Measurements from ENCODE around the gene ZNF516. TPM values are rescaled to one million over a fixed set of nuclear protein-coding genes. Genes with fewer than 3 reads are reported as not detected.

The ZNF516 gene
- total and polyA plus RNA-seq, 10 of the 15 experiments (the other 5 are each of a cell fraction or from before 2014, with no cell fraction given), result 2.0 to 32.0 (median 8.3) TPM

DNA sequence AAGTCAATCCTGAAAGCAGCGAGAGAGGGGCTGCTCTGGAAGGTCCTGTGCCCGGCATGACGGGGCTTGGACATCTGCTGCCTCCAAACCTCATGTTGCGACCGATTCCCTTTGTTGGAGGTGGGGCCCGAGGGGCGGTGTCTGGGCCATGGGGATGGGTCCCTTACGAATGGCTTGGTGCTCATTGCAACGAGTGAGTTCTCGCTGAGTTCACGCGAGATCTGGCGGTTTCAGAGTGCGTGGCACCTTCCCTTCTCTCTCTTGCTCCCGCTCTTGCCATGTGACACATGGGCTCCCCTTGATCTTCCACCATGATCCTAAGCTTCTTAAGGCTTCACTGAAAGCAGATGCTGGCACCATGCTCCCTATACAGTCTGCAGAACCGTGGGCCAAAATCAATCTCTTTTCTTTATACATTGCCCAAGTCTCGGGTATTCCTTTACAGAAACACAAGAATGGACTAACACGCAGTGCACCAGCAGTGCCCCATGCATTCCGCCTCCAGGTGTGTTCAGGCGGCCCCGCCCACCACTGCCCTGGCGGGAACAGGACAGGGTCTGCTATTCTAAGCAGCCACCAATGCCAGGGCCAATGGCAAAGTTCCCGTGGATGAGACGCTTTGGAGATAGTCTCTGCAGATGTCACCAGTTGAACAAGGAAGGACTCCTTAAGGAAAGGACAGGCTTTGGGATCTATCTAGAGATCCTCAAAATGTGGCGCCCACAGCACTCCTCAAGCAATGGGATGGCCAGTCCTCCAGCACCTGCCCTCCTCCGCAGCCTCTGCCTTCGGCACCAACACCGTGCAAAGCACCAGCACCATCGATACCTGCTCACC lies 63.4 kb downstream of the ZNF516 start:
- FAIRE-seq (no peak), ATAC-seq (no peak), DNase-seq (ENCODE audit: low read depth, low spot score) (no peak)
- in situ Hi-C loops (cut with MboI) (no loop called here), intact Hi-C loops (cut with micrococcal nuclease; ENCODE audit: unreplicated experiment) (no loop called here)
- no peak overlapping the region for H3K4me2 ChIP-seq (ENCODE audit: control insufficient read depth, insufficient read depth)
- H3K27me3 ChIP-seq (replicated peaks in 1 of 2; ENCODE audit: control insufficient read depth in 2 of 2, insufficient read depth in 2 of 2, low read length in 1 of 2), result no peaks in the 10 kb centered on the region
- peaks cover 18% of the 10 kb centered on the region for H3K79me2 ChIP-seq (ENCODE audit: control insufficient read depth, insufficient read depth, low read length)
- no peak overlapping the region for H3K9ac ChIP-seq (ENCODE audit: control insufficient read depth, insufficient read depth, low read length)
- no peak overlapping the region for H2AFZ ChIP-seq (ENCODE audit: control insufficient read depth, low read depth, low read length)
- no TSS peak for BruUV-seq (replicated peaks)
- RAD21 ChIA-PET (ENCODE audit: unreplicated experiment), result interaction anchor here (0.6 kb wide), 1 partner anchor 26 kb away, joined by 3 read pairs; no protein-coding TSS in a partner anchor
- TF ChIP-seq FOS (IDR thresholded peaks at IDR 0.05; ENCODE audit: borderline replicate concordance, extremely low read depth, insufficient read length), result no peak
- TF ChIP-seq, protein P1, sequence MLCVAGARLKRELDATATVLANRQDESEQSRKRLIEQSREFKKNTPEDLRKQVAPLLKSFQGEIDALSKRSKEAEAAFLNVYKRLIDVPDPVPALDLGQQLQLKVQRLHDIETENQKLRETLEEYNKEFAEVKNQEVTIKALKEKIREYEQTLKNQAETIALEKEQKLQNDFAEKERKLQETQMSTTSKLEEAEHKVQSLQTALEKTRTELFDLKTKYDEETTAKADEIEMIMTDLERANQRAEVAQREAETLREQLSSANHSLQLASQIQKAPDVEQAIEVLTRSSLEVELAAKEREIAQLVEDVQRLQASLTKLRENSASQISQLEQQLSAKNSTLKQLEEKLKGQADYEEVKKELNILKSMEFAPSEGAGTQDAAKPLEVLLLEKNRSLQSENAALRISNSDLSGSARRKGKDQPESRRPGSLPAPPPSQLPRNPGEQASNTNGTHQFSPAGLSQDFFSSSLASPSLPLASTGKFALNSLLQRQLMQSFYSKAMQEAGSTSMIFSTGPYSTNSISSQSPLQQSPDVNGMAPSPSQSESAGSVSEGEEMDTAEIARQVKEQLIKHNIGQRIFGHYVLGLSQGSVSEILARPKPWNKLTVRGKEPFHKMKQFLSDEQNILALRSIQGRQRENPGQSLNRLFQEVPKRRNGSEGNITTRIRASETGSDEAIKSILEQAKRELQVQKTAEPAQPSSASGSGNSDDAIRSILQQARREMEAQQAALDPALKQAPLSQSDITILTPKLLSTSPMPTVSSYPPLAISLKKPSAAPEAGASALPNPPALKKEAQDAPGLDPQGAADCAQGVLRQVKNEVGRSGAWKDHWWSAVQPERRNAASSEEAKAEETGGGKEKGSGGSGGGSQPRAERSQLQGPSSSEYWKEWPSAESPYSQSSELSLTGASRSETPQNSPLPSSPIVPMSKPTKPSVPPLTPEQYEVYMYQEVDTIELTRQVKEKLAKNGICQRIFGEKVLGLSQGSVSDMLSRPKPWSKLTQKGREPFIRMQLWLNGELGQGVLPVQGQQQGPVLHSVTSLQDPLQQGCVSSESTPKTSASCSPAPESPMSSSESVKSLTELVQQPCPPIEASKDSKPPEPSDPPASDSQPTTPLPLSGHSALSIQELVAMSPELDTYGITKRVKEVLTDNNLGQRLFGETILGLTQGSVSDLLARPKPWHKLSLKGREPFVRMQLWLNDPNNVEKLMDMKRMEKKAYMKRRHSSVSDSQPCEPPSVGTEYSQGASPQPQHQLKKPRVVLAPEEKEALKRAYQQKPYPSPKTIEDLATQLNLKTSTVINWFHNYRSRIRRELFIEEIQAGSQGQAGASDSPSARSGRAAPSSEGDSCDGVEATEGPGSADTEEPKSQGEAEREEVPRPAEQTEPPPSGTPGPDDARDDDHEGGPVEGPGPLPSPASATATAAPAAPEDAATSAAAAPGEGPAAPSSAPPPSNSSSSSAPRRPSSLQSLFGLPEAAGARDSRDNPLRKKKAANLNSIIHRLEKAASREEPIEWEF (IDR thresholded peaks at IDR 0.05; ENCODE audit: insufficient replicate concordance, low read depth, low read length), result no peak
- TF ChIP-seq MXI1 (IDR thresholded peaks at IDR 0.05; ENCODE audit: low read depth, low read length), result no peak
- H3K4me3 ChIP-seq, result no peak overlapping the region
- peaks cover 8 to 15% of the 10 kb centered on the region in 2 experiments for H3K36me3 ChIP-seq (ENCODE audit: control insufficient read depth in 2 of 2, insufficient read depth in 2 of 2, low read length in 1 of 2)
- WGBS (ENCODE audit: insufficient coverage, insufficient replicate concordance, low lambda C conversion rate, missing lambda C conversion rate), result 88% methylated on average over 20 of the region's 29 CpGs
- POLR2A ChIA-PET, result no interaction called here
- SMC1A ChIA-PET (ENCODE audit: uncharacterized antibody, unreplicated experiment), result no interaction called here
- H4K20me1 ChIP-seq (ENCODE audit: control insufficient read depth, insufficient read depth), result peaks cover 2% of the 10 kb centered on the region; the same call in 1 of the 2 replicates
- CTCF ChIA-PET, result no interaction called here
- H3K9me3 ChIP-seq (replicated peaks; ENCODE audit: control insufficient read depth, insufficient read depth, low read length), result no peaks in the 10 kb centered on the region; the same call in 2 of the 3 replicates
- no peaks in the 10 kb centered on the region for H3K4me1 ChIP-seq (ENCODE audit: control insufficient read depth, insufficient read depth, low read length)
- H3K27ac ChIP-seq (ENCODE audit: control insufficient read depth, insufficient read depth), result no peak overlapping the region

Measured in GM12878 (cell line).